MCF 10A (cell line): ENCODE measurements around the gene LGI4. TPM values are rescaled to one million over a fixed set of nuclear protein-coding genes. Genes with fewer than 3 reads are reported as not detected.
A peak's percentile ranks its signal among the peaks of the same experiment; 100 is the strongest.

Experiments used
- BruUV-seq: library from RNA; stranded (reverse); fragments of 400-500 nt; replicated peaks from 2 replicates; lab custom pipeline; 2021; lab: Mats Ljungman, UMichigan
- CTCF ChIA-PET: fragments of 300-600 bp; sonication (Branson Sonifier 250); formaldehyde crosslinking; extraction: SDS; loops from one replicate; lab custom pipeline; 2021; ENCODE audit warnings: antibody characterized with exemption, inconsistent platforms; lab: Yijun Ruan, JAX
- POLR2A ChIA-PET: fragments of 300-600, 350-650 bp; sonication (Branson Sonifier 250); formaldehyde crosslinking; extraction: SDS; loops from one replicate; lab custom pipeline; 2020; ENCODE audit warnings: antibody characterized with exemption, inconsistent platforms; lab: Yijun Ruan, JAX
- DNase-seq: peaks from one replicate; pipeline ENCODE4 v3.0.0-alpha.2; 2018; ENCODE audit not compliant: unreplicated experiment
- H3K27ac Mint-ChIP-seq: one replicate; pipeline ENCODE4 v1.8.0; 2022; ENCODE audit warnings: mild to moderate bottlenecking, low read depth, mixed read lengths; ENCODE audit not compliant: unreplicated experiment
- H3K27me3 Mint-ChIP-seq: one replicate; pipeline ENCODE4 v1.8.0; 2022; ENCODE audit warnings: mixed read lengths; ENCODE audit not compliant: insufficient read depth, unreplicated experiment
- H3K36me3 Mint-ChIP-seq: one replicate; pipeline ENCODE4 v1.8.0; 2022; ENCODE audit warnings: mild to moderate bottlenecking, moderate library complexity, mixed read lengths; ENCODE audit not compliant: insufficient read depth, unreplicated experiment
- H3K4me1 Mint-ChIP-seq: one replicate; pipeline ENCODE4 v1.8.0; 2022; ENCODE audit warnings: mixed read lengths; ENCODE audit not compliant: insufficient read depth, unreplicated experiment
- H3K4me3 Mint-ChIP-seq: one replicate; pipeline ENCODE4 v1.8.0; 2022; ENCODE audit warnings: mild to moderate bottlenecking, moderate library complexity, mixed read lengths; ENCODE audit not compliant: unreplicated experiment
- H3K9me3 Mint-ChIP-seq: one replicate; pipeline ENCODE4 v1.8.0; 2022; ENCODE audit warnings: mixed read lengths; ENCODE audit not compliant: unreplicated experiment
- CTCF ChIP-seq: fragments of 200-600 bp; IDR thresholded peaks from one replicate; pipeline ENCODE4 v1.8.0; 2022; ENCODE audit warnings: antibody characterized with exemption, mild to moderate bottlenecking; ENCODE audit not compliant: unreplicated experiment
- intact Hi-C: fragments of 100-400 bp; cut with micrococcal nuclease; formaldehyde crosslinking; loops from 2 replicates; pipeline ENCODE4 v1.14.1; 2022
- total RNA-seq: library from RNA; stranded (reverse); gene quantifications from 2 replicates; pipeline ENCODE4 v1.2.3, GENCODE V29; 2022

LGI4 gene
- total RNA-seq, 1 experiment from 2014 or later: not detected

- no peak for DNase-seq
- POLR2A ChIA-PET: interaction anchor here (1.4 to 7.1 kb wide), 2 partner anchors 13 kb away, joined by 6 to 40 read pairs; no protein-coding TSS in a partner anchor
- intact Hi-C loops: no loop called here
- H3K27me3 Mint-ChIP-seq: no peaks in the 10 kb centered on the region
- no peaks in the 10 kb centered on the region for H3K9me3 Mint-ChIP-seq
- TF ChIP-seq CTCF: no peak
- no TSS peak for BruUV-seq
- no peaks in the 10 kb centered on the region for H3K36me3 Mint-ChIP-seq
- H3K27ac Mint-ChIP-seq: no peak overlapping the region
- CTCF ChIA-PET: interaction anchor here (0.6 to 3.2 kb wide), 4 partner anchors 19 to 31 kb away, joined by 3 to 19 read pairs (median 4); no protein-coding TSS in a partner anchor
- no peak overlapping the region for H3K4me3 Mint-ChIP-seq
- peaks cover 38% of the 10 kb centered on the region for H3K4me1 Mint-ChIP-seq
Measured at GRCh38 chr19:35110974-35111373, 23.9 kb downstream of the LGI4 start.

DNA sequence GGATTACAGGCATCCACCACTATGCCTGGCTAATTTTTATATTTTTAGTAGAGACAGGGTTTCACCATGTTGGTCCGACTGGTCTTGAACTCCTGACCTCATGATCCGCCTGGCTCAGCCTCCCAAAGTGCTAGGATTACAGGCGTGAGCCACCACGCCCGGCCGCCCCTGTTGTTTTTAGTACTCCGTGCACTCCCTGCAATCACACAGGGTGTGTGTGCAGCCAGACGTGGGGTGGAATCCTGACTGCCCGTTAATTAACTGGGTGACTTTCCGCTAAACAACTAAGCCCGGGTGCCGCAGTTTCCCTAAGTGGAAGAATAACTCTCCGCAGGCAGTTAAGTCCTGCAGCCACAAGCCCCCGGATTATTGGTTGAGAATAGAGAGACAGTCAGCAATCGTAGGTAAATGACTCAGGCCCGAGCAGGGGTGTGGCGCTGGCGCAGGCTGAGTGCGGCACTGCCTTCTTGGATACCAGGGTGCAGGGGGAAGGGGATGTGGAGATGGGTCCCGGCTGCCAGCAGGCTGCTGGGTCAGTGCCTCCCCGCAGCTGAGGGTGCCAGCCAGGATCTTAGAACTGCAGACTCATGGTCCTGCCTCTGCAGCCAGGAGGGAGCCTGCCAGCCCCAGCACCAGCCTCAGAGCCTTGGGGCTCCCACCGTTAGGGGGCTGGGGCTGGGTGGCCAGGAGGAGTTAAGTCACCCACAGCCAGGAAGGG, 25.3 kb downstream of the LGI4 start:
- peak; percentile 73 for DNase-seq
- Mint-ChIP-seq H3K9me3 (no peaks in the 10 kb centered on the region), H3K36me3 (no peaks in the 10 kb centered on the region), H3K27me3 (no peaks in the 10 kb centered on the region), H3K27ac (peak overlapping the region; percentile 76), H3K4me3 (no peak overlapping the region), H3K4me1 (peaks cover 24% of the 10 kb centered on the region)
- ChIA-PET POLR2A (interaction anchor here (0.7 to 7.1 kb wide), 5 partner anchors 11 to 65 kb away, joined by 3 to 40 read pairs (median 3); no protein-coding TSS in a partner anchor), CTCF (interaction anchor here (0.7 to 3.4 kb wide), 7 partner anchors 9 to 142 kb away, joined by 3 to 16 read pairs (median 3); partner anchors contain the start of gene LGI4)
- intact Hi-C loops: no loop called here
- no TSS peak for BruUV-seq
- TF ChIP-seq CTCF: no peak

DNA sequence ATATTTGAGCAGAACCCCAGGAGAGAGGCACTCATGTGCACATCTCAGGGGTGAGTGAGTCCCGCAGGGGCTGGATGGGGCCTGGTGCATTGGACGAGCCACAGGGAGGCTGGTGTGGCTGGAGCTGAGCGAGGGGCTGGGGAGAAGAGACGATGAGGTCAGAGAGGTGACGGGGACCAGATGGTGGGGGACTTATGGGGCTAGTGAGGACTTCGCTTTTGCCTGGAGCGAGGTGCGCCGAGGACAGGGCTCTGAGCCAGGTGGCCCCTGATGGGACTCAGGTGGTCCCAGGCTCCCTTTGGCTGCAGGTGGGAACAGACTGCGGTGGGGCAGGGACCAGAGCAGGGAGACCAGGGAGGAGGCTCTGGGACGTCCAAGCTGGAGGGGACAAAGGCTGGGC, 26.1 kb downstream of the LGI4 start:
- Mint-ChIP-seq H3K36me3 (no peaks in the 10 kb centered on the region), H3K27me3 (no peaks in the 10 kb centered on the region), H3K27ac (peak overlapping the region; percentile 82), H3K9me3 (no peaks in the 10 kb centered on the region), H3K4me1 (peaks cover 21% of the 10 kb centered on the region), H3K4me3 (no peak overlapping the region)
- intact Hi-C loops: no loop called here
- no peak for DNase-seq
- no TSS peak for BruUV-seq
- no peak for TF ChIP-seq CTCF
- ChIA-PET CTCF (interaction anchor here (0.7 to 3.4 kb wide), 5 partner anchors 10 to 44 kb away, joined by 3 to 16 read pairs (median 3); partner anchors contain the start of gene LGI4), POLR2A (interaction anchor here (0.7 to 7.1 kb wide), 5 partner anchors 11 to 66 kb away, joined by 3 to 40 read pairs (median 3); no protein-coding TSS in a partner anchor)

DNA sequence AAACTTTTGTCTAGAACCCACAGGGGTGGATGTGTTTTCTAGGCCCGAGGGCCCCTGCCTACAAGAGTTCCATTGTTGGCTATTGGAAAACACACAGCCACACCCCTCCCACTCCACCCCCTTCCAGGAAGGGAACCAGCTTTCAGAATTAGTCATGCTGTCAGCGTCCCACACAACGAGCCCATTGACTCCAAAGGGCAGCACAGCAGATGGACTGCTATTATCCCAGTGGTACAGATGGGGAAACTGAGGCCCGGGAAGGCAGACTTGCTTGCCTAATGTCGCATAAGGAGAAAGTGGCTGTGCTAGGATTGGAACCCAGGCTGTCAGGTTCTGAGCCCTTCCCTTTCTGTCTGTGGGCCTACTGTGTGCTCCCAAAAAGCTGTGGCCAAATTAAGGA, 27.3 kb downstream of the LGI4 start:
- intact Hi-C loops: no loop called here
- TF ChIP-seq CTCF: no peak
- H3K4me1 Mint-ChIP-seq: peaks cover 21% of the 10 kb centered on the region
- ChIA-PET POLR2A (interaction anchor here (0.6 to 7.1 kb wide), 4 partner anchors 9 to 16 kb away, joined by 3 to 40 read pairs (median 14); partner anchors contain the start of gene FXYD3), CTCF (interaction anchor here (0.7 to 3.4 kb wide), 5 partner anchors 11 to 123 kb away, joined by 3 to 16 read pairs (median 3); partner anchors contain the start of gene LGI4)
- H3K27ac Mint-ChIP-seq: peak overlapping the region; percentile 71
- no peaks in the 10 kb centered on the region for H3K9me3 Mint-ChIP-seq
- BruUV-seq: no TSS peak
- H3K36me3 Mint-ChIP-seq: no peaks in the 10 kb centered on the region
- no peaks in the 10 kb centered on the region for H3K27me3 Mint-ChIP-seq
- peak overlapping the region; percentile 37 for H3K4me3 Mint-ChIP-seq
- DNase-seq: peak; percentile 86
